Ascending aorta (tissue), 2 donors: ENCODE results near the gene RASSF10. TPM values are rescaled to one million over a fixed set of nuclear protein-coding genes. Genes with fewer than 3 reads are reported as not detected.

Source experiments
- DNase-seq, 2 donors: peaks; one replicate each; pipeline ENCODE4 v3.0.0-alpha.2; 2019; ENCODE audit warnings: low spot score in 2 of 2
- H3K27ac ChIP-seq, 2 donors: fragments of 200-600 bp; sonication (generic); one replicate each; pipeline ENCODE4 v1.5.1; 2016 to 2017; ENCODE audit warnings: mild to moderate bottlenecking in 1 of 2
- H3K27me3 ChIP-seq: fragments of 200-600 bp; sonication (generic); one replicate; pipeline ENCODE4 v1.5.1; 2017
- H3K36me3 ChIP-seq, 2 donors: fragments of 200-600 bp; sonication (generic); one replicate each; pipeline ENCODE4 v1.5.1; 2016
- H3K4me1 ChIP-seq, 2 donors: fragments of 200-600 bp; sonication (generic); one replicate each; pipeline ENCODE4 v1.5.1; 2016 to 2017; ENCODE audit warnings: mild to moderate bottlenecking in 1 of 2
- H3K4me3 ChIP-seq, 2 donors: fragments of 200-600 bp; sonication (generic); one replicate each; pipeline ENCODE4 v1.5.1; 2016 to 2017; ENCODE audit warnings: mild to moderate bottlenecking in 1 of 2
- H3K9me3 ChIP-seq, 2 donors: fragments of 200-600 bp; sonication (generic); one replicate each; pipeline ENCODE4 v1.5.1; 2016
- intact Hi-C: fragments of 100-400 bp; cut with DNase I; formaldehyde crosslinking; loops from one replicate; pipeline ENCODE4 v1.15.1; 2023
- total RNA-seq: library from RNA; depleted of rRNA; stranded (reverse); fragments of >200 nt; gene quantifications from one replicate; pipeline ENCODE4 v1.1.0, GENCODE V29; 2016
- TF ChIP-seq, protein P1 (sequence below), 3 experiments: fragments of 200-600 bp in 2 of 3; fragments of 450-650 bp in 1 of 3; sonication (generic) in 2 of 3; IDR thresholded peaks; one replicate each; pipeline ENCODE4 v1.5.1; 2016 to 2019; ENCODE audit warnings: antibody characterized with exemption in 3 of 3, mild to moderate bottlenecking in 1 of 3, moderate library complexity in 1 of 3

RASSF10 gene
- not detected for total RNA-seq

DNA sequence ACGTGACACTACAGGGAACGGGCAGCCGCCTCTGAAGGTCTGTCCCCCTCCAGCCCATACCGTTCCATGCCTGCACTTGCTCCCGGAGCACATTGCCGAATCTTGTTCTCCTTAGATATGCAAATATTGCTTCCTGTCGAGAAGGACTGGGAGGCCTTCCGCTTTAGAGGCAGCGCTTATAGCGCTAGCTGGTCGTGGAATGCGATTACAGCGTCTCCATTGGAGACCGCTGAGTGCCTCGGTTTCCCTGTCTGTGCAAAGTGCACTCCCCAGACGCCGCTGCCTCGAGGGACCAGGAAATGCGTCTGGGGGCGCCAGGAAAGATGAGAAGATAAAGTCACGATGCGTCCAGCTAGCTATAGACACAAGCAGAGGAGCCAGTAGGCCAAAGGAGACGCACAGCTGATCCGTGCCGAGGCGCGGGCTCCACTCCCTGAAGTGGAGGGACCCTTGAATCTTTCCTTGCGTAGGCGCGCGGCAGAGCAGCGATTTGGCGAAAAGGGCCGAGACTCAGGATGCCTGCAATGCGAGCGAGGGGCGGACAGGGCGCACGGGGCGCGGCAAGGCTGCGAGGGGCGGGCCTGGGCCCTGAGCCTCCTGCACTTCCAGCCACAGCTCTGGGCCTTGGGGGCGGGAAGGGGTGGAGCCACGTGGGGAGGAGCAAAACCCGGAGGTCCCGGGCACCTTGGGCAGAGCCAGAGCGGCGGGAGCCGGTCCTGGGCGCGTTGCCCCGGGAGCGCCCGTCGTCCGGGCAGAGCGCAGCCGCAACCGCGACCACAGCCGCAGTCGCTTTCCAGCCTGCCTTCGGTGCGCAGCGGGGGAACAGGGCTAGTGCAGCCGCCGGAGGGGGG lies at the start of gene RASSF10:
Gene RASSF10 (plus strand): TSS at position 692 of the 851 bp plus-strand sequence. CDS start 261 bp downstream, outside the sequence.
- Histone ChIP-seq H3K27ac (no peak within 1 kb of the TSS), H3K27me3 (peaks cover 18% of the 10 kb centered on the region), H3K36me3 (no peaks in the 10 kb centered on the region), H3K9me3 (no peaks in the 10 kb centered on the region), H3K4me1 (peaks cover 5 to 10% of the 10 kb centered on the region in 2 donors), H3K4me3 (peak within 1 kb of the TSS; percentile 4 to 47)
- DNase-seq = no peak
- intact Hi-C loops = no loop called here
- TF ChIP-seq, protein P1, sequence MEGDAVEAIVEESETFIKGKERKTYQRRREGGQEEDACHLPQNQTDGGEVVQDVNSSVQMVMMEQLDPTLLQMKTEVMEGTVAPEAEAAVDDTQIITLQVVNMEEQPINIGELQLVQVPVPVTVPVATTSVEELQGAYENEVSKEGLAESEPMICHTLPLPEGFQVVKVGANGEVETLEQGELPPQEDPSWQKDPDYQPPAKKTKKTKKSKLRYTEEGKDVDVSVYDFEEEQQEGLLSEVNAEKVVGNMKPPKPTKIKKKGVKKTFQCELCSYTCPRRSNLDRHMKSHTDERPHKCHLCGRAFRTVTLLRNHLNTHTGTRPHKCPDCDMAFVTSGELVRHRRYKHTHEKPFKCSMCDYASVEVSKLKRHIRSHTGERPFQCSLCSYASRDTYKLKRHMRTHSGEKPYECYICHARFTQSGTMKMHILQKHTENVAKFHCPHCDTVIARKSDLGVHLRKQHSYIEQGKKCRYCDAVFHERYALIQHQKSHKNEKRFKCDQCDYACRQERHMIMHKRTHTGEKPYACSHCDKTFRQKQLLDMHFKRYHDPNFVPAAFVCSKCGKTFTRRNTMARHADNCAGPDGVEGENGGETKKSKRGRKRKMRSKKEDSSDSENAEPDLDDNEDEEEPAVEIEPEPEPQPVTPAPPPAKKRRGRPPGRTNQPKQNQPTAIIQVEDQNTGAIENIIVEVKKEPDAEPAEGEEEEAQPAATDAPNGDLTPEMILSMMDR (IDR thresholded peaks at IDR 0.05) = no peak

DNA sequence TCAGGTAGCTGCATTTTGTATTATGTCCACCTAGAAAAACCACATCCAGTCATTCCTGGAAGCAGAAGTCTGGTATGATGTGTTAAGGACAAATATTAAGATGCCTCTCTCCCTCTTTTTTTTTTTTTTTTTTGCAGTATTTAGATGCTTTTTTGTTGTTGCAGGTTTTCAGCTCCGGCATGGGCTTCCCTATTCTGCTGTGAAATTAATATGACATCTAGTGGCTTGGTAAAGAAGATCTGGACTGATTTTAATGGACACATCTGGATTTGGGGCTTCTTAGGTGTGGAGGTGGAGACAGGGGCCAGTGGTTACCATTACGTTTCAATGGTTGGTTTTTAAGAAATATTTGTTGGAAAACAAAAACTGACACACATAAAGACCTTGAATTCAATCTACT lies 47.5 kb upstream of the RASSF10 start:
- Histone ChIP-seq H3K27me3 (no peaks in the 10 kb centered on the region), H3K4me3 (no peak overlapping the region), H3K4me1 (no peaks in the 10 kb centered on the region), H3K9me3 (no peaks in the 10 kb centered on the region), H3K36me3 (no peaks in the 10 kb centered on the region), H3K27ac (no peak overlapping the region)
- intact Hi-C loops = loop anchor here (5.0 kb wide), 1 partner anchor 381 kb away; no protein-coding TSS in a partner anchor
- DNase-seq = no peak
- TF ChIP-seq, protein P1 (IDR thresholded peaks at IDR 0.05) = no peak

DNA sequence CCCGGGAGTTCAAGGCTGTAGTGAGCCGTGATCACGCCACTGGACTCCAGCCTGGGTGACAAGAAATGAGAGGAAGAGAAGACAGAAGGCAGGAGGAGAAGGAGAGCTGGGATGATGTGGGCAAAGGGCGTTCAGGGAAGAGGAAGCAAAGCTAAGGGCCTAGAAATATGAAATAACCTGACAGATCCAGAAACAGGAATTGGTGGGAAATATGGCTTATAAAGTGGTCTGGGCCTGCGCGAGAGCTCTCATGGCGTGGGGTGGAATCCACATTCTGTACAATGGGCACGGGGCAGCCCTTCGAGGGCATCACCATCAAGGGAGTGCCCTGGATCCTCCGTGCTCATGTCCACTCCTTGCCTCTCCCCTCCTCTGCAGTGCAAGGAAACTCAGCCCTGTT lies 46.8 kb upstream of the RASSF10 start:
- H3K36me3 ChIP-seq = no peaks in the 10 kb centered on the region
- H3K4me3 ChIP-seq = no peak overlapping the region
- no peaks in the 10 kb centered on the region for H3K9me3 ChIP-seq
- H3K27me3 ChIP-seq = no peaks in the 10 kb centered on the region
- intact Hi-C loops = loop anchor here (5.0 kb wide), 1 partner anchor 380 kb away; no protein-coding TSS in a partner anchor
- TF ChIP-seq, protein P1 (IDR thresholded peaks at IDR 0.05) = no peak
- no peaks in the 10 kb centered on the region for H3K4me1 ChIP-seq
- DNase-seq = no peak
- H3K27ac ChIP-seq = no peak overlapping the region

DNA sequence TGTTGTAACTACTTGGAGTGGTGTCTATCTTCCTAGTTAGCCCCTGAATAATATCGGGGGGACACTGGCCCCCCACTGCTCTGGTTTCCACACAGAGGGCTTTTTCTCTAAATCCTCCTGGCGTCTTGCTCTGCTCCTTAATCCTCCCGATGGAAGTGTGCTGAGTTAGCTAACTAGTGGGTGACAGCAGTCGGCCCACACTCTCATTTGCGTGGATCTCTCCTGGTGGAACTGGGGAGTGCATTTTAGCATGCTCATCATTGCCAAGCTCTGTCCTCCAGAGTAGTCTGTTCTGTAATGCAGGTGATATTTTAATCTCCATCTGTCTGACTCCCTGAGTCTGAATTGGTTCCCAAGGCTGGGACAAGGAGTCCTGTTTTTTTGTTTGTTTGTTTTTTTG lies 46.1 kb upstream of the RASSF10 start:
- no peaks in the 10 kb centered on the region for H3K9me3 ChIP-seq
- H3K27me3 ChIP-seq = no peaks in the 10 kb centered on the region
- H3K4me1 ChIP-seq = no peaks in the 10 kb centered on the region
- no peak overlapping the region for H3K4me3 ChIP-seq
- H3K36me3 ChIP-seq = no peaks in the 10 kb centered on the region
- TF ChIP-seq, protein P1 (IDR thresholded peaks at IDR 0.05) = no peak
- no peak overlapping the region for H3K27ac ChIP-seq
- DNase-seq = no peak
- intact Hi-C loops = loop anchor here (5.0 kb wide), 1 partner anchor 379 kb away; no protein-coding TSS in a partner anchor

DNA sequence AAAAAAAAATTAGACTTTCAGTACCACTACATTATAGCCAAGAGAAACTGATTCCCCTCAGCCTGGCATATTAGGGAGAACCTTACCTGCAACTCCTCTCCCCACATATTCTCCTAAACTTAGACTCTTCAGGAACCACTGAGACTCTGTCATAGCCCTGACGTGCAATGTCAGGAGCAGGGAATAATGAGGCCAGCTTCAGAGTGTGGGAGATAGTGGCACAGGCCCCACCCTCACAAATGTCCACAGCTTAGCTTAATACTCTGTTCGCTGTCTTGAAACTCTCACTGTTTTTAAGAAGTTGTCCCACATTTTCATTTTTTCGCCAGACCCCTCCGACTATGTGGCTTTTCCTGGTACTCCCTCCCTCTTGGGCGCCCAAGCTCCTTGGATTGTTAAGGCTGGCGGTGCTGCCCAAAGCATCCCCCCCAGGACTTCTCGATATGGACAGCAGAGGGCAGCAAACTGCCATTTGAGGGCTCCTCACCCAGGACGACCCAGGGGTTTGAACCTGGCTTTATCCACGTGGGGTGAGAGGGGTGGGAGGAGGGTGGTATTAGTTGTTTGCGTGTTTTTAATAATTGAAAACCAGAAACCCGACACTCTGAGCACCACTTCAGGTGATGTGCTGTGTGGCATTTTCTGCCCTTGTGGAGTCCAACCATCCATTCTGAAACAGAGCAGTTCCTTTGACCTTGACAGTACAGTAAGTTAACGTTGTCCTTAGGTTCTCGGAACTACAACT lies 45.2 kb upstream of the RASSF10 start:
- intact Hi-C loops = loop anchor here (5.0 kb wide), 1 partner anchor 378 kb away; no protein-coding TSS in a partner anchor

More for the DNA sequence above, 45.2 kb upstream of the RASSF10 start:
- Histone ChIP-seq H3K27me3 (no peaks in the 10 kb centered on the region), H3K4me1 (no peaks in the 10 kb centered on the region), H3K27ac (no peak overlapping the region), H3K36me3 (no peaks in the 10 kb centered on the region), H3K9me3 (no peaks in the 10 kb centered on the region), H3K4me3 (no peak overlapping the region)
- peak in 1 of 2 donors; percentile 70 for DNase-seq
- TF ChIP-seq, protein P1 (IDR thresholded peaks at IDR 0.05) = peak; percentile 47 to 88 (median 83)
